RPMI8226 (cell line): Measurements from ENCODE around the gene PGLYRP4.
"Not testable (repeated sequence)": the region's sequence is repeated elsewhere in the genome, so short reads cannot be mapped to it uniquely, and the experiment has no call there.

Experiments
- DNase-seq: peaks from one replicate; pipeline ENCODE4 v3.0.0-alpha.2; 2015

PGLYRP4 gene

GRCh38 chr1:153355445-153356071, 6.9 kb upstream of the PGLYRP4 start:
- DNase-seq, result peak; percentile 79

- DNase-seq, result no peak
These were observed 6.0 kb upstream of the PGLYRP4 start for GRCh38 chr1:153354515-153355193.

- peak; percentile 41 for DNase-seq
These were observed 4.7 kb upstream of the PGLYRP4 start for GRCh38 chr1:153353226-153353947.

- DNase-seq, result peak; percentile 80
These were observed 3.9 kb upstream of the PGLYRP4 start for GRCh38 chr1:153352523-153352922.

GRCh38 chr1:153350321-153350957, 1.8 kb upstream of the PGLYRP4 start:
- no peak for DNase-seq

GRCh38 chr1:153349363-153350320, 1.0 kb upstream of the PGLYRP4 start:
- DNase-seq, result peak; percentile 54

GRCh38 chr1:153347856-153348255, 785 bp downstream of the PGLYRP4 start:
- no peak for DNase-seq

GRCh38 chr1:153347049-153347448, 1.6 kb downstream of the PGLYRP4 start:
- not testable (repeated sequence) for DNase-seq

GRCh38 chr1:153346077-153346723, 2.4 kb downstream of the PGLYRP4 start:
- DNase-seq, result no peak

GRCh38 chr1:153345187-153346076, 3.2 kb downstream of the PGLYRP4 start:
- no peak for DNase-seq

- DNase-seq, result no peak
These were observed 4.0 kb downstream of the PGLYRP4 start for GRCh38 chr1:153344718-153345025.

- no peak for DNase-seq
These were observed 4.6 kb downstream of the PGLYRP4 start for GRCh38 chr1:153343811-153344717.

GRCh38 chr1:153343040-153343681, 5.5 kb downstream of the PGLYRP4 start:
- DNase-seq, result no peak

GRCh38 chr1:153342178-153342577, 6.5 kb downstream of the PGLYRP4 start:
- DNase-seq, result no peak

GRCh38 chr1:153341431-153341934, 7.2 kb downstream of the PGLYRP4 start:
- no peak for DNase-seq

GRCh38 chr1:153340356-153340755, 8.3 kb downstream of the PGLYRP4 start:
- DNase-seq, result no peak

- DNase-seq, result no peak
These were observed 8.8 kb downstream of the PGLYRP4 start for GRCh38 chr1:153339802-153340201.

GRCh38 chr1:153337980-153338853, 10.4 kb downstream of the PGLYRP4 start:
- no peak for DNase-seq
